ENCODE measurements around the gene TOR1B.
"Not testable (repeated sequence)": the region's sequence is repeated elsewhere in the genome, so short reads cannot be mapped to it uniquely, and the experiment has no call there.

The TOR1B gene

DNA sequence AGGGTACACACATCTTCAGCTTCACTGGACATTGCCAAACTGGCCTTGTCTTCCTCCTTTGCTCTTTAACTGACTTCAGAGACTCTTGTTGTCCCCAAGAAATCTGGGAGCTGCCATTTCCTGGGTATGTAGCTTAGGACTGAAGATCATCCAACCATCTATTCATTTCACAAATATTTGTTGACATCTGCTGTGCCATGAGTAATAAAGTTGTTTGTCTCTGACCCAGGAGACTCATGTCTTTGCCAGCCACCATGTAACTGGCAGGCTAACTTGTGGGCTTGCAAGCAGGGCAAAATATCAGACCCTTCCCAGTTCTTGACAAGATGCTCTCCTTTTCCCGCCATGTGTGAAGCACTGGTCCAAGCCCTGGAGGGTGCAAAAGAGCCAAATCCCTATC is 17.1 kb upstream of the TOR1B start:
- no peak overlapping the region for H3K4me2 ChIP-seq (ENCODE audit: insufficient read depth, low read length, poor library complexity, severe bottlenecking)
- H2BK5ac ChIP-seq (ENCODE audit: low read length): no peak overlapping the region
- no peaks in the 10 kb centered on the region for H3K4me1 ChIP-seq (ENCODE audit: control insufficient read depth in 2 of 2, insufficient read depth in 1 of 2, low read depth in 1 of 2, low read length in 2 of 2)
- no peak overlapping the region for H3K4me3 ChIP-seq (ENCODE audit: low read length in 2 of 2)
- peaks cover 0 to 21% (median 1%) of the 10 kb centered on the region in 3 experiments for H3K27me3 ChIP-seq (ENCODE audit: control insufficient read depth in 3 of 3, insufficient read depth in 3 of 3, low read depth in 1 of 3, low read length in 3 of 3)
- no peak overlapping the region for H3K27ac ChIP-seq (replicated peaks; ENCODE audit: low read length)
- no peak overlapping the region for H4K8ac ChIP-seq (ENCODE audit: low read depth, low read length)
- no peak overlapping the region for H3K23ac ChIP-seq (ENCODE audit: low read depth, low read length, poor library complexity)
- no peaks in the 10 kb centered on the region for H3K9me3 ChIP-seq (replicated peaks in 1 of 2; ENCODE audit: control insufficient read depth in 2 of 2, insufficient read depth in 1 of 2, low read depth in 1 of 2, low read length in 2 of 2)
- WGBS, 2 donors (ENCODE audit: extremely low coverage in 2 of 2, insufficient read length in 2 of 2, insufficient replicate concordance in 1 of 2): no CpG with 5 or more reads among the region's 1 CpG
- no peak overlapping the region for H3K9ac ChIP-seq (ENCODE audit: low read depth, low read length, poor library complexity)
- no peak overlapping the region for H3K4ac ChIP-seq (ENCODE audit: low read length)
- no peak overlapping the region for H2AFZ ChIP-seq (ENCODE audit: low read length)
- H2AK5ac ChIP-seq (ENCODE audit: low read depth, low read length): no peak overlapping the region
- no peak overlapping the region for H2BK120ac ChIP-seq (ENCODE audit: low read depth, low read length)
- no peak overlapping the region for H3K18ac ChIP-seq (ENCODE audit: low read length)
- no peak overlapping the region for H2BK12ac ChIP-seq (ENCODE audit: low read length)
- no peak overlapping the region for H3K14ac ChIP-seq (ENCODE audit: low read length)
- no peaks in the 10 kb centered on the region for H3K79me1 ChIP-seq (ENCODE audit: low read depth, low read length)
- no peaks in the 10 kb centered on the region for H3K36me3 ChIP-seq (replicated peaks in 1 of 2; ENCODE audit: control insufficient read depth in 2 of 2, insufficient read depth in 2 of 2, low read length in 2 of 2)
- H4K91ac ChIP-seq (ENCODE audit: low read depth, low read length, poor library complexity): no peak overlapping the region
- DNase-seq (ENCODE audit: low spot score): no peak
- H2BK15ac ChIP-seq (ENCODE audit: low read length): no peak overlapping the region

DNA sequence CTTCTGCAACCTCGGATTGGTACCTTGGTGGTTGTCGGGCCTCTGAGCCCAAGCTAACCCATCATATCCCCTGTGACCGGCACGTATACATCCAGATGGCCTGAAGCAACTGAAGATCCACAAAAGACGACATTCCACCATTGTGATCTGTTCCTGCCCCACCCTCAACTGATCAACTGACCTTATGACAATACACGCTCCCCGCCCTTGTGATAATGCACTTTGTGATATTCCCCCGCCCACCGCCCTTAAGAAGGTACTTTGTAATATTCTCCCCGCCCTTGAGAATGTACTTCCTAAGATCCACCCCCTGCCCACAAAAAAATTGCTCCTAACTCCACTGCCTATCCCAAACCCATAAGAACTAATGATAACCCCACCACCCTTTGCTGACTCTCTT is 16.5 kb upstream of the TOR1B start:
- Histone ChIP-seq H4K8ac (ENCODE audit: low read depth, low read length) (no peak overlapping the region), H3K27me3 (ENCODE audit: control insufficient read depth in 3 of 3, insufficient read depth in 3 of 3, low read depth in 1 of 3, low read length in 3 of 3) (peaks cover 0 to 21% (median 1%) of the 10 kb centered on the region in 3 experiments), H3K4me1 (ENCODE audit: control insufficient read depth in 2 of 2, insufficient read depth in 1 of 2, low read depth in 1 of 2, low read length in 2 of 2) (no peaks in the 10 kb centered on the region), H3K27ac (replicated peaks; ENCODE audit: low read length) (no peak overlapping the region), H3K4me2 (ENCODE audit: insufficient read depth, low read length, poor library complexity, severe bottlenecking) (no peak overlapping the region), H2AK5ac (ENCODE audit: low read depth, low read length) (no peak overlapping the region), H3K36me3 (replicated peaks in 1 of 2; ENCODE audit: control insufficient read depth in 2 of 2, insufficient read depth in 2 of 2, low read length in 2 of 2) (no peaks in the 10 kb centered on the region), H3K4ac (ENCODE audit: low read length) (no peak overlapping the region), H3K79me1 (ENCODE audit: low read depth, low read length) (no peaks in the 10 kb centered on the region), H2BK15ac (ENCODE audit: low read length) (no peak overlapping the region), H3K23ac (ENCODE audit: low read depth, low read length, poor library complexity) (no peak overlapping the region), H3K9ac (ENCODE audit: low read depth, low read length, poor library complexity) (no peak overlapping the region), H2BK12ac (ENCODE audit: low read length) (no peak overlapping the region), H4K91ac (ENCODE audit: low read depth, low read length, poor library complexity) (no peak overlapping the region), H2AFZ (ENCODE audit: low read length) (no peak overlapping the region), H2BK5ac (ENCODE audit: low read length) (no peak overlapping the region), H3K14ac (ENCODE audit: low read length) (no peak overlapping the region), H3K18ac (ENCODE audit: low read length) (no peak overlapping the region), H3K4me3 (ENCODE audit: low read length in 2 of 2) (no peak overlapping the region), H3K9me3 (replicated peaks in 1 of 2; ENCODE audit: control insufficient read depth in 2 of 2, insufficient read depth in 1 of 2, low read depth in 1 of 2, low read length in 2 of 2) (no peaks in the 10 kb centered on the region), H2BK120ac (ENCODE audit: low read depth, low read length) (no peak overlapping the region)
- WGBS, 2 donors (ENCODE audit: extremely low coverage in 2 of 2, insufficient read length in 2 of 2, insufficient replicate concordance in 1 of 2): no CpG with 5 or more reads among the region's 10 CpGs
- DNase-seq (ENCODE audit: low spot score): no peak

DNA sequence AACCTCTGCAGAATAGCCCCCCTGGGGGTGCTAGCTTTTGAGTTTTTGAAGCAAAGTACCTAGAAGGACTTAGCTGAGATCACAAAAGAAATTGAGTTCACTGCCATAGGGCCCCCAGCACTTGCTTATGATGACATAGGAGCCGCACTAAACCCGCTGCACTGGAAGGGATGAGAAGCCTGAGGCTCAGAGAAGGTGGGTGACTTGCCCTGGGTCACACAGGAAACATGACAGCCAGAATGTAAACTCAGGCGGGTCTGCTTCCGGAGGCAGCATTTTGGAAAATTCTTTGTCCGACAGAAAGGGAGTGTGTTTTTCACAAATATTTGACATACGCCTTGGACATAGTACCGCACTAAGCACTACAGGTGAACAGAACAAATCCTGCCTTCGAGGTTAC is 8.4 kb upstream of the TOR1B start:
- Histone ChIP-seq H3K4me1 (ENCODE audit: control insufficient read depth in 2 of 2, insufficient read depth in 1 of 2, low read depth in 1 of 2, low read length in 2 of 2) (no peaks in the 10 kb centered on the region), H3K4ac (ENCODE audit: low read length) (no peak overlapping the region), H3K4me2 (ENCODE audit: insufficient read depth, low read length, poor library complexity, severe bottlenecking) (no peak overlapping the region), H3K79me1 (ENCODE audit: low read depth, low read length) (no peaks in the 10 kb centered on the region), H3K36me3 (replicated peaks in 1 of 2; ENCODE audit: control insufficient read depth in 2 of 2, insufficient read depth in 2 of 2, low read length in 2 of 2) (no peaks in the 10 kb centered on the region), H3K14ac (ENCODE audit: low read length) (no peak overlapping the region), H3K4me3 (ENCODE audit: low read length in 2 of 2) (no peak overlapping the region), H3K23ac (ENCODE audit: low read depth, low read length, poor library complexity) (no peak overlapping the region), H2BK5ac (ENCODE audit: low read length) (no peak overlapping the region), H3K27ac (replicated peaks; ENCODE audit: low read length) (no peak overlapping the region), H2BK15ac (ENCODE audit: low read length) (no peak overlapping the region), H2BK120ac (ENCODE audit: low read depth, low read length) (no peak overlapping the region), H2AFZ (ENCODE audit: low read length) (no peak overlapping the region), H3K9ac (ENCODE audit: low read depth, low read length, poor library complexity) (no peak overlapping the region), H4K91ac (ENCODE audit: low read depth, low read length, poor library complexity) (no peak overlapping the region), H3K18ac (ENCODE audit: low read length) (no peak overlapping the region), H3K9me3 (replicated peaks in 1 of 2; ENCODE audit: control insufficient read depth in 2 of 2, insufficient read depth in 1 of 2, low read depth in 1 of 2, low read length in 2 of 2) (no peaks in the 10 kb centered on the region), H2BK12ac (ENCODE audit: low read length) (no peak overlapping the region), H2AK5ac (ENCODE audit: low read depth, low read length) (no peak overlapping the region), H4K8ac (ENCODE audit: low read depth, low read length) (no peak overlapping the region), H3K27me3 (ENCODE audit: control insufficient read depth in 3 of 3, insufficient read depth in 3 of 3, low read depth in 1 of 3, low read length in 3 of 3) (peaks cover 0 to 19% (median 4%) of the 10 kb centered on the region in 3 experiments)
- DNase-seq (ENCODE audit: low spot score): no peak
- WGBS, 2 donors (ENCODE audit: extremely low coverage in 2 of 2, insufficient read length in 2 of 2, insufficient replicate concordance in 1 of 2): no CpG with 5 or more reads among the region's 8 CpGs

DNA sequence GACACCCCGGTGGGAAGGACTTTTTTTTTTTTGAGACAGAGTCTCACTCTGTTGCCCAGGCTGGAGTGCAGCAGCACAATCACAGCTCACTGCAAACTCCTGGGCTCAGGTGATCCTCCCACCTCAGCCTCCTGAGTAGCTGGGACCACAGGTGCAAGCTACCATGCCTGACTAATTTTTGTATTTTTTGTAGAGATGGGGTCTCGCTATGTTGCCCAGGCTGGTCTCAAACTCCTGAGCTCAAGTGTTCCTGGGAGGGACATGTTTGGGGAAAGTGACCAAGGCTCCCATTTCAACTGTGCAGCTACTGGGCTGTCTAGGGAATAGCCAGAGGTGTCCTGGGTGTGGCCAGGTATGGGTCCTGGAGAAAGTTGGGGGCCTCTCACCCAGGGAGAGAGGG is 7.0 kb upstream of the TOR1B start:
- WGBS, 2 donors (ENCODE audit: extremely low coverage in 2 of 2, insufficient read length in 2 of 2, insufficient replicate concordance in 1 of 2): no CpG with 5 or more reads among the region's 2 CpGs
- not testable (repeated sequence) for DNase-seq (ENCODE audit: low spot score); H2AK5ac ChIP-seq (ENCODE audit: low read depth, low read length); H3K36me3 ChIP-seq (replicated peaks in 1 of 2; ENCODE audit: control insufficient read depth in 2 of 2, insufficient read depth in 2 of 2, low read length in 2 of 2); H2AFZ ChIP-seq (ENCODE audit: low read length); H3K4me2 ChIP-seq (ENCODE audit: insufficient read depth, low read length, poor library complexity, severe bottlenecking); H4K91ac ChIP-seq (ENCODE audit: low read depth, low read length, poor library complexity); H3K4me3 ChIP-seq (ENCODE audit: low read length in 2 of 2); H3K14ac ChIP-seq (ENCODE audit: low read length); H2BK120ac ChIP-seq (ENCODE audit: low read depth, low read length); H2BK15ac ChIP-seq (ENCODE audit: low read length); H3K27ac ChIP-seq (replicated peaks; ENCODE audit: low read length); H3K18ac ChIP-seq (ENCODE audit: low read length); H3K79me1 ChIP-seq (ENCODE audit: low read depth, low read length); H3K4ac ChIP-seq (ENCODE audit: low read length); H4K8ac ChIP-seq (ENCODE audit: low read depth, low read length); H3K4me1 ChIP-seq (ENCODE audit: control insufficient read depth in 2 of 2, insufficient read depth in 1 of 2, low read depth in 1 of 2, low read length in 2 of 2); H3K9ac ChIP-seq (ENCODE audit: low read depth, low read length, poor library complexity); H2BK5ac ChIP-seq (ENCODE audit: low read length); H3K23ac ChIP-seq (ENCODE audit: low read depth, low read length, poor library complexity); H2BK12ac ChIP-seq (ENCODE audit: low read length); H3K9me3 ChIP-seq (replicated peaks in 1 of 2; ENCODE audit: control insufficient read depth in 2 of 2, insufficient read depth in 1 of 2, low read depth in 1 of 2, low read length in 2 of 2)
- H3K27me3 ChIP-seq (ENCODE audit: control insufficient read depth in 3 of 3, insufficient read depth in 3 of 3, low read depth in 1 of 3, low read length in 3 of 3): peaks cover 0 to 19% (median 4%) of the 10 kb centered on the region in 3 experiments

Data from neuronal stem cell (in vitro differentiated cells).